GM12864 (cell line): ENCODE measurements around the gene BTG2.
"Not testable (repeated sequence)": the region's sequence is repeated elsewhere in the genome, so short reads cannot be mapped to it uniquely, and the experiment has no call there.

Experiments
- DNase-seq: peaks from one replicate; pipeline ENCODE4 v3.0.0-alpha.2; 2011; ENCODE audit warnings: low read depth
- H3K4me3 ChIP-seq: 2 replicates; pipeline ENCODE4 v1.5.1; 2011; ENCODE audit warnings: mild to moderate bottlenecking, low read depth, low read length, control low read depth
- TF ChIP-seq, protein P1 (sequence below): IDR thresholded peaks from 2 replicates; pipeline ENCODE4 v1.5.1; 2011; ENCODE audit warnings: low read depth, mild to moderate bottlenecking, moderate library complexity, low read length, control low read depth, inconsistent platforms; ENCODE audit errors: missing control alignments

Gene BTG2

DNA sequence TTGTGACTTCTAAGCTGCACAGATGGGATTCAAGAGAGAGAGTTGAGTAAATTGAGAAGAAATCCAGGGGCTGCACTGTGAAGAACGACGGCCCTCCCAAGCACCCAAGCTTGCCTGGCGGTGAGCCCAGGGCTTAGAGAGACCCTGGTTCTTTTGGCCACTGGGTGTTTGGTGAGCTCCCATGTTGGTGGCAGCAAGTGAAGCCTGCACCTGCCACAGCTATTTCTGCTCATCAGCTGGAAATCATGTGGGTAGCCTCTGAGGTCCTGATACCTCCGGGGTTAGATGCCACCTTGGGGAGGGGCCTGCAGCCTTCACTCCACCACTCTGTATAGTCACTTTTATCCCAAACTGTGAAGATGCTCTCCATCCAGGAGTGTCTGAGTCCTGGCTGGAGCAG is 6.2 kb upstream of the BTG2 start:
- TF ChIP-seq, protein P1, sequence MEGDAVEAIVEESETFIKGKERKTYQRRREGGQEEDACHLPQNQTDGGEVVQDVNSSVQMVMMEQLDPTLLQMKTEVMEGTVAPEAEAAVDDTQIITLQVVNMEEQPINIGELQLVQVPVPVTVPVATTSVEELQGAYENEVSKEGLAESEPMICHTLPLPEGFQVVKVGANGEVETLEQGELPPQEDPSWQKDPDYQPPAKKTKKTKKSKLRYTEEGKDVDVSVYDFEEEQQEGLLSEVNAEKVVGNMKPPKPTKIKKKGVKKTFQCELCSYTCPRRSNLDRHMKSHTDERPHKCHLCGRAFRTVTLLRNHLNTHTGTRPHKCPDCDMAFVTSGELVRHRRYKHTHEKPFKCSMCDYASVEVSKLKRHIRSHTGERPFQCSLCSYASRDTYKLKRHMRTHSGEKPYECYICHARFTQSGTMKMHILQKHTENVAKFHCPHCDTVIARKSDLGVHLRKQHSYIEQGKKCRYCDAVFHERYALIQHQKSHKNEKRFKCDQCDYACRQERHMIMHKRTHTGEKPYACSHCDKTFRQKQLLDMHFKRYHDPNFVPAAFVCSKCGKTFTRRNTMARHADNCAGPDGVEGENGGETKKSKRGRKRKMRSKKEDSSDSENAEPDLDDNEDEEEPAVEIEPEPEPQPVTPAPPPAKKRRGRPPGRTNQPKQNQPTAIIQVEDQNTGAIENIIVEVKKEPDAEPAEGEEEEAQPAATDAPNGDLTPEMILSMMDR: peak; percentile 22
- peak overlapping the region; percentile 4; the same call in 1 of the 2 replicates for H3K4me3 ChIP-seq
- DNase-seq: no peak

DNA sequence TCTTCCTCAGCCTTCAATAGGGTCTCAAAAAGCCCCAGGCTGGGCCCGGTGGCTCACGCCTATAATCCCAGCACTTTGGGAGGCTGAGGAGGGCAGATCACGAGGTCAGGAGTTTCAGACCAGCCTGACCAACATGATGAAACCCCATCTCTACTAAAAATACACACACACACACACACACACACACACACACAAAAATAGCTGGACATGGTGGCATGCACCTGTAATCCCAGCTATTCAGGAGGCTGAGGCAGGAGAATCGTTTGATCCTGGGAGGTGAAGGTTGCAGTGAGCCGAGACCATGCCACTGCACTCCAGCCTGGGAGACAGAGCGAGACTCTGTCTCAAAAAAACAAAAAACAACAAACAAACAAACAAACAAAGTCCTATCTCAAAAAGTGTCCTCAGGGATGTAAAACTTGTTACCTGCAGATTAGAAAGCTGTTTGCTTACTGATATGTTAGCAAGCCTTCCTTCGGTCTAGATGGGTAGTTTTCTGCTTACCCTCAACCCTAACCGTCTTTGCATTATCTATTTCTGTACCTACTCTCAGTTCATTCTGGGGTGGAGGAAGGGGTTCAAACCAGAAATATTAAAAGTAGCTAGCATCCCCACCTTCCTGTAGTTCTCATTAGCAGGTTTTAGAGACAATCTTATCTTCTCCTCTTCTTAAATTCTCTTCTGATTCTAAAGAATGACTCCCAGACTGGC is 5.4 kb upstream of the BTG2 start:
- not testable (repeated sequence) for DNase-seq
- H3K4me3 ChIP-seq: peak overlapping the region; percentile 39

DNA sequence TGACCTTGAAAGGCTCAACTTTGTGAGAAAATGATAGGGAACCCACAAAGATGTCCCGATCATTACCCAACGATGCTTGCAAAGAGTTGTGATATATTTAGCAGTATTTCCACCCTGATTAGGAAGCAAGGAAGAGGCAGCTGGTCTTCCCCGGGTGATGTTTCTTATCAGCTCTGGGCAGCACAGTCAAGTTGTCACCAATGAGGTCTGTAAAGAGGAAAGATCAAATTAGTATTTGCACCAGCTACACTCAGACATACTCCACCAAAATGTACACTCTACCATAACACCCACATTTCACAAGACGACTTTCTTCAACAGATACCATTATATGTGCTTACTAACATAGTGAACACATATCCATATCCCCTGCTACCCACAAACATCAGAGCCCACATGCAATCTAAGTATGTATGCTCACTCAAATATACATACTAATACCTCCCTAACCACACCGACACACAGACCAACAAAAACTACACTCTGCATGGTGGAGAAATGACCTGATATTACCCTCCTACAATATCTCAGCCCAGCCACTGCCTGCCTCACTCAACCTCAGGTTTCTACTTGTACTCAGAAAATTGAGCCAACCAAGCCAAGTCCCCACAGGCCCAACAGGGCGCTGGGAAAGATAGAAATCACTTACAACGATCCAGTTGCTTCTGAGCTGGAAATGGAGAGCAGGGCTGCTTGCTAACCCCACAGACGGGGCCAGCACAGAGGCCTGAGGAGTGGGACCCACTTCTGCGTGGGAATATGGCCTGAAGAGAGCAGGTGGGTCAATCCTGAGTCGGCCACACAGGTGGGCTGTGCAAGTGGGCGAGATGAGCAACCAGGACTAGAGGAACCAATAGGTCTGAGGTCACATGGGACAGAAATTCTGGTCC is 4.6 kb upstream of the BTG2 start:
- H3K4me3 ChIP-seq: peak overlapping the region; percentile 39
- TF ChIP-seq, protein P1: no peak
- DNase-seq: no peak

DNA sequence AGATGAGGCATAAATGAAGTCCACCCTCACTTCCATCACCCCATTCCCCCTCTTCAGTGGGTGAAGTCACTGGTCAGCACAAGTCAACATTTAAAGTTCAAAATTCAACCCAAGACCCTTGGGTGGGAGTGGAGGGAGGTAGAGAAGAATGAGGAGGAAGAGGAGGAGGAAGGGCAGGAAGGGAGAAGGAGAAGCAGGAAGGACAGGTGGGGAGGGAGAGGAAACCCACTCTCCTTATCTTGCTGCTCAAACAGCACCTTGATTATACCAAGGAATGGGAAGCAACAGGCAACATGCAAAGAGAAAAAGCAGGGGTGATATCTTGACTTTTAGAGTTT is 4.0 kb upstream of the BTG2 start:
- H3K4me3 ChIP-seq: peak overlapping the region; percentile 14; the same call in 1 of the 2 replicates
- TF ChIP-seq, protein P1: no peak
- no peak for DNase-seq

DNA sequence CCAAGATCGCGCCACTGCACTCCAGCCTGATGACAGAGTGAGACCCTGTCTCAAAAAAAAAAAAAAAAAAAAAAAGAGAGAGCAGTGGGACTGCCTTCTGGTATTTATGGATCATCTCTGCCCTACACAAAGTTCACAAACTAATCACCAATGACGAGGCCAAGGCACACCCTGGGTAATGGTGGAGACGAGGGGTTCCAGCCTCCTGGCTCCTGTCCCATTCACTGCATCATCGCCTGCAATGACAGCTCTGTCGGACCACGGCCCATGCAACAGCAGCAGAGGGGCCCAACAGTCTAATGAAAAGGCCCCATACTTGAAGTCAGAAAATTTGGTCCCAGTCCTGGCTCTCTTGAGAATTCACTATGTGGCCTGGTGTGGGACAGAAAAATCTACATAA is 2.9 kb upstream of the BTG2 start:
- DNase-seq: no peak
- no peak overlapping the region for H3K4me3 ChIP-seq
- TF ChIP-seq, protein P1: no peak

DNA sequence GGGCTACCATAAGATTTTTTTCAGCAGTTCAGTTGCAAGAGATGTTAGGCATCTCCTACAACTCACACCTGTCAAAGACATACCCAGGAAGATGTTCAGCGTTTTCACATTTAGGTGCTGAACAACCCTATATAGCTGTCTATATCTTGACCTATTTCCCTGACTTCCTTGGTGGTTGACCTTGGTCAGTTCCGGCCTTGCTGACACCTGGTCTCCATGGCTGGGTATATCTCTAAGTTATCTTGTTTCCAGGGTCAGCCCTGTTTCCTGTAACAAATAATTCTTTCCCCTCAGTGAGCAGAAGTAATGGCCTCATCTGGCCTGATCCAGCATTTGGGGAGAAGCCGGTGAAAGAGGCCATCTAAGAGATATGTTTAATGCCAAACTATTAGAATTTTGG is 2.4 kb upstream of the BTG2 start:
- TF ChIP-seq, protein P1: no peak

DNA sequence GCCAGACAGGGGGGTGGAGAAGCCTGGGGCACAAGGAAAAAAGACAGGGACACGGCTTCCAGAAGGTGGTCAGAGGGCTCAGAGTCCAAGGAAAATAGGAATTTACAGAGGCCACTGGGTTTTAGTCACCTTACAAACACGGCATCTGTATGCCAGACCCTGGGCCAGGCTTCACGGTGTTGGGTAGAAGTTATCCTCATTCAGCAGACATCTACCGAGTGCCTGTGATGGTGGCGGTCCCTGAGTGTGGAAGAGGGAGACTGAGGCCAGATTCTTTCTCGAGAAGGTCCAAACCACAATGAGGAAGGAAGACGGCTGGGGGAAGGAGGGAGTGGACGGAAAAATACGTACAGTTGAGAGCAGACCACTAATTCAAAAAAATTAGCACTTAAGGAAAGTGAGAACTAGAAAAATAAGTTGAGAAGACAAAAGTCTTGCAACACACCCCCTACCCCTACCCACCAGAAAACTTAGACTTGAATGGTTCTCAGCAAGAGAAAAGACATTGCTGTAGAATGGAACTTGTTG is 864 bp upstream of the BTG2 start:
- DNase-seq: no peak
- TF ChIP-seq, protein P1: no peak
- peak overlapping the region; percentile 65 for H3K4me3 ChIP-seq

More for the DNA sequence above, 2.4 kb upstream of the BTG2 start:
- no peak overlapping the region for H3K4me3 ChIP-seq
- DNase-seq: no peak
